SW480 (cell line): ENCODE results near the gene RPS6KA2.
"Not testable (repeated sequence)": the region's sequence is repeated elsewhere in the genome, so short reads cannot be mapped to it uniquely, and the experiment has no call there.

Experiments used
- DNase-seq: peaks from one replicate; pipeline ENCODE4 v3.0.0-alpha.2; 2016; ENCODE audit warnings: low spot score

The RPS6KA2 gene

DNA sequence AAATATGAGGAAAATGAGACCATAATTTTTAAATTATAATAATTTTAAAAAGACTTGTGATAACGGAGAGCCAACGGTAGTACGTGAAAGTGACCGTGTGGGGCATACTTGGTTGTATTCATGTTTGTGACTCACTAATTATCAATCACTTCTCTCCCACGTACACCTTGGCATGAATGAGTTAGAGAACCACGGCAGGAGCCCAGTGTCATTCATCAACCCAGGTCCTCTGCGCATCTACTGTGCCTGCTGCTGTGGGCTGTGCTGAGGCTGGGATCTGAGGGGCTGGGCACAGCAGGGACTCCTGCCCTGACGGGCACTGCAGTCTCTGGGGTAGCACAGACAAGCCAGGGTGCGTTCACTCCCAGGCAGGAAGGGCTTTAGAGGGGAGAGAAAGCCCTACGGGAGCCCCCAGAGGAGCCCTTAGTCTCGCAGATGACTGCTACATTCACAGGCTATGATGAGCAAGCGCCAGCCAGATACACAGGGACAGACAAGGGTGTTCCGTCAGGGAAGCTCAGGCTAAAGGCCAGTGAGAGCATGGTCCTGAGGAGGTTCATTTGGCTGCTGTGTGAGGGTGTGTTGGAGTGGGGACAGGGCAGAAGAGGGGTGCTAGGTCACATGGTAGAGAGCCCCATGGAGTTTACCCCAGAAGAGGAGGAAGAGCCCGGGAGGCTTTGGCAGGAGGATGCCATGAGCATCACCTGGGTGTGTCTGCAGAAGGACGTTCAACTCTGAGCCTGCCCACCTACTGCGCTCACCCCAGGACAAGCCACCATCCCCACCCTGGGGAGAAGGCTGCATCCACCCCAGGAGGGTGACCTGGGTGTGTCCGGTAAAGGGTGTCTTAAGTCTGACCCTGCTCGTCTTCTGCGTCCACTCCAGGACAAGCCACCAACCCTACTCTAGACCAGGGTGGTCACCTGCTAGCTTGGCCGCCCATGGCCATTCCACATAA, 8.2 kb upstream of the RPS6KA2 start:
- no peak for DNase-seq

DNA sequence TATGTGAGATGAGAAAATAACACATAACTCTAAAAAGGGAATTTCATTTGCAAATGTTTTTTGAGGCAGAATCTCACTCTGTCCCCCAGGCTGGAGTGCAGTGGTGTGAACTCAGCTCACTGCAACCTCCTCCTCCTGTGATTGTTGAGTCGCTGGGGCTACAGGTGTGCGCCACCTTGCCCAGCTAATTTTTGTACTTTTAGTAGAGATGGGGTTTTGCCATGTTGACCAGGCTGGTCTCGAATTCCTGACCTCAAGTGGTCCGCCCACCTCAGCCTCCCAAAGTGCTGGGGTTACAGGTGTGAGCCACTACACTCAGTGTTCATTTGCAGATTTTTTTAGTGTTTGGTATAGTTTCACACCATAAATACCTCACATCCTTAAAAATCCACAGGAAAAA, 7.5 kb upstream of the RPS6KA2 start:
- DNase-seq = not testable (repeated sequence)

DNA sequence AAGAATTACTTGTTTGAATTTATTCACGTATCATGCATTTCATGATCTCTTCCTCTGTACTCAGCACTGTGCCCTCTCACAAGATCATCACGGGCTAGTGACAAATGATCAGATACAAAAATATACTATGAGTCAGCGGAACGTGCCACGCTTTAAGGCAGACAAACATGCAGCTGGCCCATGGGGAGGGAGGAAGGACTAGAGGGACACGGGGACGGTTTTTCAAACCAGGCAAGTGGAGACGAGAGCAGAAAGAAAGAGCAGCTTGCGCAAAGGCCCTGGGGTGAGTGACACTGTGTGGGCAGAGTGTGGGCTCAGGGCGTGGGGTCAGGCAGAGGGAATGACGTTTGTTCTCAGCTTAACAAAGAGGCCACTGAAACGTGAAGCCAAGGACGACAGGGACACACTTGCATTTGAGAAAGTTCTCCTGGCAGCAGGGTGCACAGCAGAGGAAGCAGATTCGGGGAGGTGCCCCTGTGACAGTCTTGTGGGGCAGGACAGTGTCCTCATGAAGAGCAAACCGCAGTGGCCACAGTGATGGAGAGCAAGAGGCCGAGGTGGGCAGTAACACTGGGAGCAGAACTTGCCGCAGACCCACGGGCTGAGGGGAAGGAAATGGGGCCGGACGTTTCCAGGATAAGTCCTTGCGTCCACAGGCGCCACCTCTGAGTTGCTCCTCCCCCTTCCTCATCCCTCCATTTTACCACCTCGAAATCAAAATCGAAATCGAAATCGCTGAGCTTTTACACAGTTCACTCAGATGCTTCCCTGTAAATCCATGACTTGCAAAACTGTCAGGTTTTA, 6.9 kb upstream of the RPS6KA2 start:
- DNase-seq = no peak

DNA sequence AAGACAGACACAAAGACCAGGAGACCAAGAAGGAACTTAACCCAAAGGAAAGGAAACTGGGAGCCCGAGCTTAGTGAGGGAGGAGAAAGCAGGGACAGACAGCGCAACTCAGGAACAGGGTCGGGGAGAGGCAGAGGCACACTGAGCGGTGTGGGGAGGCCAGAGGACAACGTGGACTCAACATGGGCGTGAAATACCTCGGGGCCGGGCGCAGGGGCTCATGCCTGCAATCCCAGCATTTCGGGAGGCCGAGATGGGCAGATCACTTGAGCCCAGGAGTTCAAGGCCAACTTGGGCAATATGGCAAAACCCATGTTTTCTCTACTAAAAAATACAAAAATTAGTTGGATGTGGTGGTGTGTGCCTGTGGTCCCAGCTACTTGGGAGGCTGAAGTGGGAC, 5.7 kb upstream of the RPS6KA2 start:
- DNase-seq = no peak

DNA sequence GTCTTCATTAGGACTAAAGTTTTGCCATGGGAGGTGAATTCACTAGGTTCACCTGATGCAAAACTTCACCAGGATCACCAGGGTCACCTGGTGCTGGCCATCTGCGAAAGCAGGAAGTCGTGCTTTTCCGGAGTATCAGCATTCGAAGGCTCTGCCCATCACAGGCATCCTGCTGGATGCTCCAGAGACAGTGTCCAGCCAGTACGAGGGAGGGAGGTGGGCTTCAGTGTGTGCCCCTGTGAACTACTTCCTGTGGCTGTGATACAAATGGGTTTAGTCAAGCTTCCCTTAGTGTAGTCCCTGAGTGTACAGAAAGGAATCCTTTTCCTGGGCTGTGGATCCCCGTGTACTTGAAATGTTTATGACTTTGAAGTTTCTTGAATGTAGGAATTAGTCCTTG, 3.4 kb upstream of the RPS6KA2 start:
- no peak for DNase-seq

DNA sequence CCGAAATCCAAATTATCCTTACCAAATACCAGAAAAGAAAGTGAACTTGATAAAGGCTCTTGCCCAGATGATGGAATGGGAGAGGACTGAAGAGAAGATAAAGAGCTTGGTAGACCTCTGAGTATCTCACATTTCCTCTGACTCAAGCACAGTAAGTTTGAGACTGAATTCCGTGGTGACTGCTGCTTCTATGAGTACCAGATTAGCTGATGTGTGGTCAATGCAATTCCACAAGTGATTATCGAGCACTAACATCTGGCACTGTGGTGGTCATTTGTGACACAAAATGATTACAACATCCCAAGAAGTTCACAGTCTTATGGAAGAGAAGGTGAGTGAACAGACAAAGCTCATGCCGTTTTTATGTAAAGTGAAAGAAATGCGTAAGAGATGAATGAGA, 2.6 kb upstream of the RPS6KA2 start:
- DNase-seq = no peak

DNA sequence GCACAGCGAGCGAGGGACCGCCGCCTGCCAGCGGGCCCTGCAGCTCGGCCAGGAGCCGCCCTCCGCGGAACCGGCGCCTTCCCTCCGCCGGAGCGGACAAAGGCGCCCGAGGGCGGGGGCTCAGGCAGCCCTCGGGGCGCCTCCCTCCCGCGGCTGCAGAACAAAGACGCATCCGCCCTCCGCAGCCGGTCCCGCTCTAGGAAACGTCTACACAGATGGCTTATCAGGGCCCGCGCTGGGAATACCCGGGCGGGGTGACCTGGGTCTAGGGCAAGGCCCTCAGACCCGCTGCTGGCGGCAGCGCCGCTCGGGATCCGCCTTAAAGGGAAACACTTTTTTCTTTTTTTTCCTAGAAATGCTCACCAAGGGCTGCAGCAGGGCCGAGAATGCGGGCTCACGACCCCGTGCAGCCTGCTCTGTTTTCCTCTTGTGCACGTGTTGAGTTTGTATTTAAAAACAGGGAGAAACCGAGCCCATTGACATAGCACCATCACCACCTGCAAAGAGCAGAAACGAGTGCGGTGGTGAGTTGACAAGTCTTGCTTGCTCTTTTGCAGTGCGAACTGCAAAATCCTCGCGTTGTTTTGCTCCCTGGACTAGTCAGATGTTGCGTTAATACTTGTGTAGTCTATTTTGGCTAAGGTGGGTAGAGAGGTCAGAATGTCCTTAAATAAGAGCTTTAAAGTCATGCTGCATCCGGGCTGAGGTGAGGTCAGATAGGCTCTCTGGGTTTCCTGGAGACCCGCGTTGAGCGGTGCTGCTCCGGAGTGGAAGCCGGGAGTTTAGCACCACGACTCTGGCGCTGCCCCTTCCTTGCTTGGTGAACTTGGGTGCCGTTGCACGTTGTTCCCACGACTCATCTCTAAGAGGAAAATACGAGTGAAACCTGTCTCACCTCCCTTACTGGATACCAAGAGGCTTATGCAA, 1.1 kb upstream of the RPS6KA2 start:
- peak; percentile 23 for DNase-seq

DNA sequence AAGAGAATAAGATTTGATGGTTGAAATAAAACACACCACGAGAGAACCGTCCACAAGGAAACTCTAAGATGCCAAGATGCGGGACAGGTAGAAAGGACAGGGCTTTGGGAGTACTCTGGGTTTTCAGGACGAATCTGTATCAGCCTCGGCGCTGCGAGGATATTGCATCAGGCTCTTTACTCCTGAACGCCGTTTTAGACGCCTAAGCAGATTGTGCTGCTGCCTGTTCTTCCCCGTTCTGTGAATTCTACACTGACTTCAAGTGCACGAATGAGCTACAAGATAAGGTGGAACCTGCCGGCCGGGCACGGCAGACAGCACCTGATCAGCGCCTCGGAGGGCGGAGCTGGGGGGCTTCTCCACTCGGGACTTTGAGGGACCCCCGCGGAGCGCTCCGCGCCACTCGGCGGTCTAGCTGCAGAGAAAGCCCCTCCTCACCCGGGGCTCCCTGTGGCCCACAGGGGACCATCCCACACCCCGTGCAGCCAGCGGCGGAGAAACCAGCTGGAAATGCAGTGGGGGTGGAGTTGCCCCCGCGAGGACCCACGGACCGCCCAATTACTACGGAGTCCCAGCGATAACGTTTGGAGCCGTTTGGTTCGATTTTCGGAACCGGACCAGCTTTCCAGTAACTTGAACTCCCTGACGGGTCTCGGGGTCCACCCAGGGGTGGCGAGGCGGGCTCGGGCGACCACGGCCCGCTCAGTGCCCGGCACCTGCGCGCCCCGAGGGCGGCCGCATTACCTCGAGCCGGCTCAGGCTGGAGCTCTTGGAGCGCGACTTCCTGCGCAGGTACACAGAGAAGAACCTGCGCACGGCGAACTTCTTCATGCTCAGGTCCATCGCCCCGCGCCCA, 646 bp downstream of the RPS6KA2 start:
- peak; percentile 55 for DNase-seq

DNA sequence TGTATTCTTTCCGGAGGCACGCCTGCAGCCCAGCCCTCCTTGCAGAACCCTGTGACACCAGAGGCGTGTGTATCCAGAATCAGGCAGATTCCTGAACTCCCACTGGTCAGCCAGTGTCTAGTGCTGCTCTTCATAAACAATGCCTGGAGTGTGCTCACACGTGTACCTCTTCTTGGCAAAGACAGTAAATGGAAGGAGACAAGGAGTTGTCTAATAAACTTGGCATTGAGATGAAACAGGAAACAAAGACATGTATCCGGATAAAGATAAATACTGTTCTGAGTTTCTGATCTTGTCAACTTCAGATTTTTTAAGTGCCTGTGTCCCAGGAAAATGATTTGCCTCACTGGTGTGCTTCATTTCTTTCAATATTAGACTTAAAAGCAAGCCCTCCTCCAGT, 1.7 kb downstream of the RPS6KA2 start:
- no peak for DNase-seq

DNA sequence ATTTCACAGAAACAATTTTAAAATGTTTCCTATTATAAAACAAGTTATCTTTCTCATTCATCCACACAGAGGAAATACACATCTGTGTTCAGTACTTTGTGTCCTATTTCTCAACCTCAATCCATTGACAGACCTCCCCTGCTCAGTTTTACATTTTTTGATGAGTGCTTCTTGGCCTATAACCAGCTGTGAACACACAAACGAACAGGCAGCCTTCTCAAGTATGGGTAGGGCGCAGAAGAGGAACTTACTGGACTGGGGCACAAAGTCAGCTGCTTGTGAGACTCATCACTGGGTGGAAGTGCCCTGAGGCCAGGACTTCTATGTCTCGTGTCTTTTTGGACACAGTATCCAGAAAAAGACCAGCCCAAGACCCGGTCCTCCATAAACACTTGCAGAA, 2.8 kb downstream of the RPS6KA2 start:
- no peak for DNase-seq

DNA sequence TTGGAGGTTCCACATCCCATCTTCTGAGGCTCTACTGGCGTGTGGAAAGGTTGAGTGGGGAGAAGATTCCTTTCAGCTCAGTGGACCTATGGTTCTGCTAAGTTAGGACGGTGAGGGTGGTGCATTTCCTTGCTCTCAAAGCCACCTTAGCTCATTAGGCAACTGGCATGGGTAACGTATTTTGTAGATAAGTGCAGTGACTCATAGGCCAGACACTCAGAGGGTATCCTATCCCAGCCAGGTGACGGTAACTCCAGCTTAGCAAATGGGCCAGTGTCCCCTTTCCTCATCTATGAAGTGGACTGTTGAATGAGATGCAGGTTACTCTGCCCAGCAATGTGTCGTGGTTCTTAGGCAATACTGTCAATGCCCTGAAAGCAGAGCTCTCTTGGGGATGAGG, 3.7 kb downstream of the RPS6KA2 start:
- DNase-seq = peak; percentile 2

DNA sequence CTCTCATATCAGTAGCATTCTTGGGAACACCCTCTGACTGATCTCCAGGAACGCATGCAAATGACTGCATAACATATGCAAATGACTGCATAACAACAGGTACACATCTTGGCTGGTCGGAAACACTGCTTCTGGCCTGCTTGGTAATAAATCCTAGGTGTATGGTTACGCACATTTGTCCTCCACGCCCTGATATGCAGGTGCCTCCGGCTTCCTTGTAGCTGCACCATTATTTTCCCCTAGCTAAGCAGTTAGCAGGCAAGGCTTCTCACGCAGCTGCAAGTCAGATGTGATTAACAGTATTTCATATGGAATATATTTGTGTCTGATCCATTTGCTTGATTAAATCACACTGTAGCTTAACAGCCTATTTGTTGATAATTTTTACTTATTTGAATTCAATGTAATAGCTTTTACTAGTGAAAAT, 5.9 kb downstream of the RPS6KA2 start:
- no peak for DNase-seq

DNA sequence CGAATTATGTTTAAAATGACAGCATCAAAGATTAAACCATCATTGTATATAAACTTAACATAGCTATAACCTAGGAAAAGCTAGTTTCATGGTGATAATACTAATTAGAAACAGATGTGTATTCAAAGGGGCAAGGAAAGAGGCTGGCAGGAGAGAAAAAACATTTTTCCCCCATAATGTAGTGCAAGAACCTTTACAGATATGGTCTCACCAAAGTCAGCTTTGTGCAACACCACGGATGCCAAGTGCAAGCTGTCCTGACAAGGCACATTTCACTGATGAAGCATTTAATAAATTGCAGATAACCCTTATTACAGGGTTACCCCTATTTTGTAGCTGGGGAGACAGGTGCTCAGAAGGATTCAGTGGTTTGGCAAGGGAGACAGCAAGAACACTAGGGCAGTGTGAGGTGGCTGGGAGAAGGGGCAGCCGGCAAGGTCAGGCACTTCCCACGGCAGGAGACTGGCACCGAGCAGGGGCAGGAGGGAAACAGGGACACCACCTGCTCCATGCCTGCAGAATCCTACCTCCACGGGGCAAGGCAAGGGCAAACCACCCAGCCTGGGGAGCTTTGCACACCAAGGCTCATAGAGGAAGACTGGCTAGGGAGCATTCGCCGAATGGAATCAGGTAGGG, 6.5 kb downstream of the RPS6KA2 start:
- DNase-seq = no peak

DNA sequence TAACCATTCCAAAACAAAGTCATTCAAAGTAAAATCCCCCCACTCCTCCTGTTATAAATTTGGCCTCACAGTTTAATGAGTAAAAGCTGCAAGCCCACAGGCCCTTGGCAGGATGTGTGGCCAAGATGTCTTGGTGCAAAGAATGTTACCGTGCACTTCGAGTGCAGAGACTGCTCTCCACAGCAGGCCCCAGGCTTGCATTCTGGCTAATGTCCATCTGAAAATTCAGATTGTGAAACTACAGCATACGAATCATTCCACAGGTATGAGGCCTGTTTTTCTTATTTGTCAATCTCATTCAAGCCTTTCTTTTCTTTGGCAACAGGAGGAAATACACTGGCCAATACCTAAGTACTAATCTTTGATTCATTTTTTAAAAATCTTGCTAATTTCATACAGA, 7.1 kb downstream of the RPS6KA2 start:
- no peak for DNase-seq

DNA sequence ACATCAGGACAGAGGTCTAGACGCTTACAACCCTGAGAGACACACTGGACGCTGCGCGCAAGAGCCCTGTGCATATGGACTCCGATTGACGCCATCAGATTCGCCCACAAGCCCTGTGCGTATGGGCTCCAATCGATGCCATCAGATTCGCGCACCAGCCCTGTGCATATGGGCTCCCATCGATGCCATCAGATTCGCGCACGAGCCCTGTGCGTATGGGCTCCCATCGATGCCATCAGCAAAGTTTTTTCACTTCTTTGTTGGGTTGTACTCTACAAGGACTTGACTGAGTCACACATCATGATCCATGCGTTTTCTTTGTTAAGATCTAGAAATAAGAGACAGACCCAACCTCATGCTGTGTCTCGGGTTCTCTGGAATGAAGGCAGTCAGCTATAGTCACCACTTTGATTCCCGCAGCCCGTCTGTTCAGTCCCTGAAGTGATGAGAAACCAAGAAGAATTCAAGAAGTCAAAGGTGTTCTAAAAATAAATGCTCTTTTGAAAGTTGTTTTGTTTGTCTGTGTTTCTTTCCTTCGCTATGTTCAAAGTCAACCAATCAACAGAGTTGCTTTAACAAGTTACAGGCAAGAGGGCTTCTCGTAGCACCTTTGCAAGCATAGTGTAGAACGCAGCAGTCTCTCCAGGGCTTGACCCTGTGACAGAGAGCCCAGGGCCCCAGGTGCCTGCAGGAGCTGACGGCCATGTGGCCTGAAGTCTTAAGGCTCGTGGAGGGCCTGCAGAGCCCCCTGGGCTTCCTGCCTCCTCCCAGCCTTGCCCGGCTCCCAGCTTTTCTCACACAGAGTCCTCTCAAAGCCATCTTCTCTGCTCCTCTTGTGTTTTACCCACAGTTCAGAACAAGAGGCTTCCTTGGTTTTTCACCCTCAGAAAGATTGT, 7.9 kb downstream of the RPS6KA2 start:
- no peak for DNase-seq

DNA sequence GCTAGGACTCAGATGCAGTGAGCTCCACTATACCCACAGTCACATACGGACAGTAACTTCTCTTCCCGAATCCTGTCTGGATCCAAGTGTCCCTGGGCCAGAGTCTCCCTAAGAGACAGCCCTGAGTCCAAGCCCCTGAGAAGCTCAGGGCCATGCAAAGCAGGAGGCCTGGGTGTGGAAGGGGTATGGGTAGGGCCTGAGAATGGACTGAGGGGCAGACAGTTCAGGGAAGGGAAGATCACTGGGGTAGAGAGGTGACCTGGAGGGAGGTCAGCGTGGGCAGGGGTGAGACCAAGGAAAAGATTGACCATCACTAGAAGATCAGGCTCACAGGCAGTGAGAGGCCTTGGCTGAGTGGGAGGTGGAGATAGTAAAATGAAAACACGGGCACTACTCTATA, 8.8 kb downstream of the RPS6KA2 start:
- no peak for DNase-seq

DNA sequence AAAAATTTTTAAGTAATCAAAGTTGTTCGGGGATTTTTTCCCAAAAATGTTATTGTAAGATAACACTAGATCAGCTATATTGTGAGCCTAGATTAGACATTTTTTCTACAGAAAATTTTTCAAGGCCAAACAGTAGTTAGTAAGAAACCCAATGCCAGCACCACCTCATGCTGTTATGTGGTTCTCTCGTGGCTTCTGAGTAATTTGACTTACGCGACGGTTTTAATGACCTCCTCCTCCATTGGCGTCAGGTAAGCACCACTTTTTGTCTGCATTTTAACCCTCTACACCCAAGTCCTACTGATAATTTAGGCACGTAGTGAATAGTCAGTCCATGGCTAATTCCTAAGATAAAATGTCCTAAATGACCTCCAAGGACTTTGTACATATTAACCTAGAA, 9.7 kb downstream of the RPS6KA2 start:
- no peak for DNase-seq

DNA sequence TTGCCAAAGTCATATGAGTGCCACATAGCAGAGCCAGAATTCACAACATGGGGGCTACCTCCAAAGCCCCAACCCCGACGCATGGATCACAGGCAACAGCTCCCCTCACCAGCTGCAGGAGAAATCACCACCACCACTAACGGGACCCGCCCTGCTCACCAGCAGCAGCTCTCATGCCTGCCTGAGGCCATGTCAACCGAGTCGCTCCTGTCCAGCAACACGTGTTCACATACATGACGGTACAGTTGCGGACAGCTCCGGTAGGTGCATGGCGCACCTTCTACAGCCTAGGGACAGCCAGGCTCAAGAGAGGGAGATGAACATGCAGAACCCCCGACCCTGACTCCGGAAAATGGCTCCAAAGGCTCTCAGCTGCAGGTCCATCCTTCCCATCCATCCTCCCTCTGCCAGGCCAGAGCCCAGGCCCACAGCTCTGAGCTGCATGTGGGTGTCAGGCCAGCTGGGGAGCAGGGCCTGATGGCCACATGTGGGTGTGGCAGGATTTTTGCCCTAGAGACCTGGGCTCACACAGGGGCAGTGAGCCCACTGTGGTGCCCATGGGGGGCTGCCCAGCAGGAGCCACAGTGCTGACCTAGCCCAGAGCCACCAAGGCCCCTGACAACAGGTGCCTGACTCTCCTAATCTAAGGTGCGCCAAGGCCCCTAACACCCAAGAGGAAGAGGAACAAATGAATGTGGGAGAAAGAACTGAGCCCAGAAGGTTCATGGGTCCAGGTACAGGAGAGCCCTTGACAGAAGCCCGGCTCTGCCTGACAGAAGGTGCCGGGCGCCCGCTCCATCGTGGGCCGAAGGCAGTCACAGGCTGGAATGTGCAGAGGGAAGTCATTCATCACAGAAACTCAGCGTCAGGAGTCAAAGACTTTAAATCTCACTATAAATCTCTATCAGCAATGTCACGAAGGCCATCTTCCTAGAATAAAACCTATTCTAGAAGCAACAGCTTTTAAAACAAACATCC, 10.5 kb downstream of the RPS6KA2 start:
- DNase-seq = no peak
